Psoas muscle (tissue), 8 donors: ENCODE results near the gene DOK4. TPM values are rescaled to one million over a fixed set of nuclear protein-coding genes. Genes with fewer than 3 reads are reported as not detected.
A peak's percentile ranks its signal among the peaks of the same experiment; 100 is the strongest.

Experiments
- ATAC-seq, 4 donors: fragments of 200-7000 bp; cut with Tn5 transposase; one replicate each; pipeline ENCODE4 v1.9.1; 2020; ENCODE audit warnings: moderate library complexity in 3 of 4, mild to moderate bottlenecking in 2 of 4
- DNase-seq, 2 donors: peaks; one replicate each; pipeline ENCODE4 v3.0.0-alpha.2; 2020
- H3K27ac ChIP-seq: fragments of 200-600 bp; one replicate; pipeline ENCODE4 v1.8.0; 2022
- H3K27me3 ChIP-seq, 3 donors: fragments of 200-600 bp in 1 of 3; one replicate each; pipeline versions ENCODE4 v1.6.1 to v1.8.0; 2013 to 2022; ENCODE audit warnings: low read length in 2 of 3, mild to moderate bottlenecking in 2 of 3, moderate library complexity in 1 of 3; ENCODE audit not compliant: insufficient read depth in 3 of 3
- H3K36me3 ChIP-seq, 2 donors: fragments of 200-600 bp in 1 of 2; one replicate each; pipeline versions ENCODE4 v1.6.1 to v1.8.0; 2013 to 2022; ENCODE audit warnings: low read depth in 1 of 2, mild to moderate bottlenecking in 1 of 2, moderate library complexity in 1 of 2; ENCODE audit not compliant: insufficient read depth in 1 of 2
- H3K4me1 ChIP-seq: fragments of 200-600 bp; one replicate; pipeline ENCODE4 v1.8.0; 2022
- H3K4me3 ChIP-seq: fragments of 200-600 bp; one replicate; pipeline ENCODE4 v1.8.0; 2022; ENCODE audit warnings: mild to moderate bottlenecking
- H3K9me3 ChIP-seq: fragments of 200-600 bp; one replicate; pipeline ENCODE4 v1.8.0; 2022
- WGBS, 3 donors: extraction: QIAGEN DNeasy Blood & Tissue Kit; methylation state at CpG; one replicate each; pipeline versions ENCODE4 v1.1.6 to v1.1.7; 2013; 5-methylcytosine and 5-hydroxymethylcytosine counted together
- intact Hi-C, 2 donors: fragments of 100-400 bp; cut with DNase I; formaldehyde crosslinking; loops; one replicate each; pipeline versions ENCODE4 v1.11.0 to v1.14.2; 2022
- polyA plus RNA-seq, 3 donors: library from polyadenylated mRNA; stranded (reverse); fragments of 200-250 nt; gene quantifications; one replicate each; pipeline ENCODE4 v1.2.3, GENCODE V29; 2013
- total RNA-seq, 4 donors: library from RNA; stranded (reverse); fragmentation: NEBNext Ultra II Directional in 2 of 4; extraction: Animal tissue kit (Norgen Biotek cat#: 25700) in 2 of 4; gene quantifications; one replicate each; pipeline versions ENCODE4 v1.2.1 to v1.2.4, GENCODE V29; 2021 to 2023
- TF ChIP-seq, protein P1 (sequence below): fragments of 200-600 bp; IDR thresholded peaks from one replicate; pipeline ENCODE4 v1.8.0; 2022; ENCODE audit warnings: antibody characterized with exemption
- donor health status: healthy with polysubstance abuse.
- donor health status: DM: no; HTN: no; CAD: no; lungs with moderate emphysema.
- donor health status: Bipolar disorder and iron deficiency.
- donor health status: healthy.
- donor health status: DM: yes; HTN: yes; CAD: no.
- donor health status: DM: no; HTN: no; CAD: no.
- donor health status: DM: no; HTN: no; CAD: no.
- donor health status: DM: yes; HTN: yes; CAD: no.

Gene DOK4
- total and polyA plus RNA-seq, 7 donors: 1.3 to 4.3 (median 1.9) TPM

DNA sequence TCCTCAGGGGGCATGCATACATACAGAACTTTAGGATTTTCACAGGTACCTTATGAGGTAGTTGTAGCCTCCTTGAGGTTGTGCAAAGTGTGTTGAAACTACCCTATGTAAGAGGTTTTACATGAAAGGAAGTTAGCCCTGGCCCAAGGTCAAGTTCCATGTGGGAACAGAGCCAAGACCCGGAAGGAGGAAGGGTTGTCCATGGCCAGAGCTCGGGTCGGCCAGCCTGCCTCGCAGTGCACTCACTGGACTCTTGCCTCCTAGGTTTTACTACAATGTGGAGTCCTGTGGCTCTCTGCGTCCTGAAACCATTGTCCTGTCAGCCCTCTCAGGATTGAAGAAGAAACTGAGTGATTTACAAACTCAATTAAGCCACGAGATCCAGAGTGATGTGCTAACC is 15.6 kb downstream of the DOK4 start:
- TF ChIP-seq, protein P1, sequence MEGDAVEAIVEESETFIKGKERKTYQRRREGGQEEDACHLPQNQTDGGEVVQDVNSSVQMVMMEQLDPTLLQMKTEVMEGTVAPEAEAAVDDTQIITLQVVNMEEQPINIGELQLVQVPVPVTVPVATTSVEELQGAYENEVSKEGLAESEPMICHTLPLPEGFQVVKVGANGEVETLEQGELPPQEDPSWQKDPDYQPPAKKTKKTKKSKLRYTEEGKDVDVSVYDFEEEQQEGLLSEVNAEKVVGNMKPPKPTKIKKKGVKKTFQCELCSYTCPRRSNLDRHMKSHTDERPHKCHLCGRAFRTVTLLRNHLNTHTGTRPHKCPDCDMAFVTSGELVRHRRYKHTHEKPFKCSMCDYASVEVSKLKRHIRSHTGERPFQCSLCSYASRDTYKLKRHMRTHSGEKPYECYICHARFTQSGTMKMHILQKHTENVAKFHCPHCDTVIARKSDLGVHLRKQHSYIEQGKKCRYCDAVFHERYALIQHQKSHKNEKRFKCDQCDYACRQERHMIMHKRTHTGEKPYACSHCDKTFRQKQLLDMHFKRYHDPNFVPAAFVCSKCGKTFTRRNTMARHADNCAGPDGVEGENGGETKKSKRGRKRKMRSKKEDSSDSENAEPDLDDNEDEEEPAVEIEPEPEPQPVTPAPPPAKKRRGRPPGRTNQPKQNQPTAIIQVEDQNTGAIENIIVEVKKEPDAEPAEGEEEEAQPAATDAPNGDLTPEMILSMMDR: no peak
- Histone ChIP-seq H3K27ac (no peak overlapping the region), H3K36me3 (peaks cover 0 to 81% of the 10 kb centered on the region in 2 donors), H3K4me3 (no peak overlapping the region), H3K27me3 (no peaks in the 10 kb centered on the region), H3K9me3 (no peaks in the 10 kb centered on the region), H3K4me1 (peaks cover 12% of the 10 kb centered on the region)
- intact Hi-C loops: no loop called here
- ATAC-seq (peak in 2 of 4 donors; percentile 30 to 40), DNase-seq (peak in 1 of 2 donors; percentile 68)
- WGBS, 3 donors: 17 to 26% (median 20%) methylated on average over 6 of the region's 6 CpGs

DNA sequence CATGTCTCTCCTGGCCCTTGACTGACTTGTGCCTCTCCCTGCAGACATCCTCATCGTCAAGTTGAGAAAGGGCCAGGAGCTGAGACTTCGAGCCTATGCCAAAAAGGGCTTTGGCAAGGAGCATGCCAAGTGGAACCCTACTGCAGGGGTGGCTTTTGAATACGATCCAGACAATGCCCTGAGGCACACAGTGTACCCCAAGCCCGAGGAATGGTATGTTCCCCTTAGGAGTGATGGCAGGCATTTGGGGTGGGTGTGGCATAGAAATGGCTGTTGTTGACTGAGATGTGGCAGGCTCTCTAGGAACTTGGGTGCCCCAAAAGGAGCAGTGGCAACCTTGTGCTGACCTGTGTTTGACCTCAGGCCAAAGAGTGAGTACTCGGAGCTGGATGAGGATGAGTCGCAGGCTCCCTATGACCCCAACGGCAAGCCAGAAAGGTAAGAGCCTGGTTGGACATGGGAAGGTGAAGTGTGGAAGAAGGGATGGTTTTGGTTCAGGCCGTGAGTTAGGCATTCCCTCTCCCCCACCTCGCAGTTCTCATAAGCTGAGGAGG is 16.3 kb downstream of the DOK4 start:
- peak in 1 of 4 donors; percentile 20 for ATAC-seq
- no peaks in the 10 kb centered on the region for H3K27me3 ChIP-seq
- DNase-seq: no peak
- H3K4me3 ChIP-seq: no peak overlapping the region
- H3K27ac ChIP-seq: no peak overlapping the region
- H3K36me3 ChIP-seq: peaks cover 0 to 88% of the 10 kb centered on the region in 2 donors
- TF ChIP-seq, protein P1: no peak
- WGBS, 3 donors: 60 to 78% (median 68%) methylated on average over 9 of the region's 9 CpGs
- no peaks in the 10 kb centered on the region for H3K9me3 ChIP-seq
- H3K4me1 ChIP-seq: peaks cover 16% of the 10 kb centered on the region
- intact Hi-C loops: no loop called here

DNA sequence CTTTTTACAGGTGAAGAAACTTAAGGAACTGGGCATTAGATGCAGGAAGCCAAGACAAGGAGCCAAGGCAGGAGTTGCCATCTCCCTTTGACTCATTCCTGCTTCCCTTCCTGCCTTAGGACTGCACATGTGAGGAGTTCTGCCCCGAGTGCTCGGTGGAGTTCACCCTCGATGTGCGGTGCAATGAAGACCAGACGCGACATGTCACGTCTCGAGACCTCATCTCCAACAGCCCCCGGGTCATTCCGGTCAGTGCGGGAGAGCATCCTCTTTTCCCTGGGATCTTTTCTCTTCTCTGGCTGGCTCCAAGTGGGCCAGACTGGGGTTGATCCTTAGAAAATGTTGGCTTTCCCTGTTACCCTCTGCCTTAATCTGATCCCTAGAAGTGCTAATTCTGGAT is 17.2 kb downstream of the DOK4 start:
- Histone ChIP-seq H3K36me3 (peaks cover 2 to 92% of the 10 kb centered on the region in 2 donors), H3K4me3 (no peak overlapping the region), H3K9me3 (no peaks in the 10 kb centered on the region), H3K27ac (no peak overlapping the region), H3K4me1 (peaks cover 19% of the 10 kb centered on the region), H3K27me3 (no peaks in the 10 kb centered on the region)
- DNase-seq (no peak), ATAC-seq (no peak)
- intact Hi-C loops: no loop called here
- TF ChIP-seq, protein P1: no peak
- WGBS, 3 donors: 84 to 95% (median 89%) methylated on average over 11 of the region's 11 CpGs

DNA sequence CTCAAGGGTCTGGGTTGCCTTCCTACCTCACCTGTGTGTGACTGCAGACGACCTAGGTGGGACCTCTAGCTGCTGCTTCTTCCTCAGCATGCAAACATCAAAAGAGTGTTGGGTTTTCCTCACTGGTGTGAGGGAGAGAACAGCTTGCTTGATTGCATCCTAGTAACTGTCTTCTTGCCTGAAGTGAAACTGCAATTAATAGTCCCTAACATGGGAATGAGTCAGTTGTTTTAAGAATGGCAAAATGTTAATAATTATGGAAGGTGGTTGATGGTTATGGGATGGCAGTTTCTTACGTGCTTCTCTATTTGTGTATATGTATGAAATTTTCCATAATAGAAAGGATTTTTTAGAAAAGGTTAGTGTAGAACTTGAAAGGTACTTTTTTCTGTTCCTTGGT is 17.9 kb downstream of the DOK4 start:
- DNase-seq (no peak), ATAC-seq (no peak)
- Histone ChIP-seq H3K4me3 (no peak overlapping the region), H3K27ac (no peak overlapping the region), H3K27me3 (no peaks in the 10 kb centered on the region), H3K9me3 (no peaks in the 10 kb centered on the region), H3K4me1 (peaks cover 24% of the 10 kb centered on the region), H3K36me3 (peaks cover 5 to 98% of the 10 kb centered on the region in 2 donors)
- TF ChIP-seq, protein P1: no peak
- intact Hi-C loops: no loop called here
- 85 to 97% (median 86%) methylated on average over 2 of the region's 2 CpGs for WGBS, 3 donors

DNA sequence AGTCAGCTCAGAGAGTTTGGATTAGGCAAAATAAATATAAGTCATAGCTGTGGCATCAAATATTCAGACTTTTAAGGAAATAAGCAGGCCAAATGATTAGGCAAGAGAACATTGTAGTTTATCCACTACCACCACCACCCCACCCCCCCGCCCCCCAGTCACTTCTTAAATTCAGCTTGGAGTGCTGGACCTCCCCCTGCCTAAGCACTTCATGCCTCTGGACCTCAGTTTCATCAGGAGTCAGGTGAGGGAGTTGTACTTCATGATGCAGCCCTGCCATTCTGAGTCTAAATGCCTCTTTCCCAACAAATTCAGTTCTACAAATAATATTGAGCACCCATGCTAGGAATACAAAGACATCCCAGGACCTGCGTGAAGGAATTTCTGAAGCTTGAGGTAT is 21.8 kb downstream of the DOK4 start:
- no peaks in the 10 kb centered on the region for H3K9me3 ChIP-seq
- TF ChIP-seq, protein P1: no peak
- no peaks in the 10 kb centered on the region for H3K27me3 ChIP-seq
- H3K27ac ChIP-seq: no peak overlapping the region
- peaks cover 11 to 88% of the 10 kb centered on the region in 2 donors for H3K36me3 ChIP-seq
- ATAC-seq: no peak
- H3K4me1 ChIP-seq: peaks cover 17% of the 10 kb centered on the region
- no peak overlapping the region for H3K4me3 ChIP-seq
- 81 to 96% (median 92%) methylated on average over 2 of the region's 2 CpGs for WGBS, 3 donors
- intact Hi-C loops: no loop called here
- no peak for DNase-seq
